ACC112 (cell line): ENCODE results near the gene C7orf33.

ENCODE experiments used
- H2AFZ ChIP-seq: fragments of 200-600 bp; sonication (generic); one replicate; pipeline ENCODE4 v1.6.0; 2017; ENCODE audit warnings: antibody characterized with exemption, low read length; ENCODE audit not compliant: unreplicated experiment
- H3K27ac ChIP-seq: fragments of 200-600 bp; sonication (generic); 2 replicates; pipeline ENCODE4 v1.5.1; 2014; ENCODE audit warnings: low read depth, mild to moderate bottlenecking, antibody characterized with exemption, low read length, moderate library complexity
- H3K27me3 ChIP-seq: fragments of 200-600 bp; sonication (generic); 2 replicates; pipeline ENCODE4 v1.6.1; 2014; ENCODE audit warnings: mild to moderate bottlenecking, antibody characterized with exemption, low read length, moderate library complexity, mixed read lengths; ENCODE audit not compliant: insufficient read depth
- H3K36me3 ChIP-seq: fragments of 200-600 bp; sonication (generic); 2 replicates; pipeline ENCODE4 v1.6.1; 2016; ENCODE audit warnings: mild to moderate bottlenecking, antibody characterized with exemption, low read length, moderate library complexity, mixed read lengths; ENCODE audit not compliant: insufficient read depth
- H3K4me1 ChIP-seq: fragments of 200-600 bp; sonication (generic); one replicate; pipeline ENCODE4 v1.6.1; 2016; ENCODE audit warnings: low read length, mixed read lengths; ENCODE audit not compliant: insufficient read depth, unreplicated experiment, control insufficient read depth
- H3K4me3 ChIP-seq: fragments of 200-600 bp; sonication (generic); 2 replicates; pipeline ENCODE4 v1.5.1; 2014; ENCODE audit warnings: mild to moderate bottlenecking, low read depth, low read length
- H3K79me2 ChIP-seq: fragments of 200-600 bp; sonication (generic); one replicate; pipeline ENCODE4 v1.6.0; 2016; ENCODE audit warnings: low read length; ENCODE audit not compliant: control insufficient read depth, unreplicated experiment, insufficient read depth

The C7orf33 gene

DNA sequence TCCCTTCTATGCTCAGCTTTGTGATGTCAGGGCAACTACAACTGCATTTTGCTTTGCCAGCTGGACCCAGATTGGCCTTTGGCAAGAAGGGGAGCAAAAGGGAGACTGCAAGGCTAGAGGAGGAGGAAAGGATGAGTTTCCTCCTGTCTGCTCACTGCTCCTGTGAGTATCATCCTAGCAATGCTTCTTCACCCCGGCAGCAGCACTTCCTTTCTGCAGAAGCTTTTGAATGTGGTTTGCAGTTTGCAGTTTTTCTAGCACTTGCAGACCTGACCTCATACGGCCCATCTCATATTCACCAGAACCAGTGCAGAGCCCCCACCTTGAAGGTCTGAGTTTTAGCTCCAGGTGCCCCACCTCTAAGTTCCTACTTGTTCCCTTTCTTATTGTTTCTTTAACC is 14.8 kb downstream of the C7orf33 start:
- Histone ChIP-seq H2AFZ (no peak overlapping the region), H3K27me3 (peaks cover 26% of the 10 kb centered on the region), H3K4me3 (no peak overlapping the region), H3K27ac (no peak overlapping the region), H3K36me3 (no peaks in the 10 kb centered on the region), H3K79me2 (no peaks in the 10 kb centered on the region), H3K4me1 (no peaks in the 10 kb centered on the region)

DNA sequence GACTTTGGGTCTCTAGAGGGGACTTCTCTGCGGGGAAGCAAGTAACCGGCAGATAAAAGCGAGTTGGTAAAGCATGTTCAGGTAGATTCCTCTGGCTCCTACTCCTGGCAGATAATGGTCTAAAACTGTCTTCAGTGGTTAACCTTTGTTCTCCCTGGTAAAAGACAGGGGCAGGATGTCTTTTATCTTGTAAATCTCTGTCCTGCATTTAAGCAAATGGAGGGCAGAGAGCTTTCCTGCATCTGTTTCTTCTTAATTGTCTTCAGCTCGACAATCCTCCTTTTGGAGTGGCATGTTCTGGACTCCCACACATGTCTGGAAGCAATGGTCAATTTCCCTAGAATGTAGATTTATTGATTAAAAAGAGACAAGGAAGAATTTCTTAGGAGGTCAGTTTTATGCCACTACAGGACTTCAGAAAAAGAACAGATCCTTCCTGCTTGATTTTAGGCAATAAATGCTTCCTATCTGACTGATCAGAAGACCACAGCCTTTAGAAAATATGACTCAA is 16.6 kb downstream of the C7orf33 start:
- H3K27ac ChIP-seq = no peak overlapping the region
- no peak overlapping the region for H3K4me3 ChIP-seq
- H2AFZ ChIP-seq = no peak overlapping the region

DNA sequence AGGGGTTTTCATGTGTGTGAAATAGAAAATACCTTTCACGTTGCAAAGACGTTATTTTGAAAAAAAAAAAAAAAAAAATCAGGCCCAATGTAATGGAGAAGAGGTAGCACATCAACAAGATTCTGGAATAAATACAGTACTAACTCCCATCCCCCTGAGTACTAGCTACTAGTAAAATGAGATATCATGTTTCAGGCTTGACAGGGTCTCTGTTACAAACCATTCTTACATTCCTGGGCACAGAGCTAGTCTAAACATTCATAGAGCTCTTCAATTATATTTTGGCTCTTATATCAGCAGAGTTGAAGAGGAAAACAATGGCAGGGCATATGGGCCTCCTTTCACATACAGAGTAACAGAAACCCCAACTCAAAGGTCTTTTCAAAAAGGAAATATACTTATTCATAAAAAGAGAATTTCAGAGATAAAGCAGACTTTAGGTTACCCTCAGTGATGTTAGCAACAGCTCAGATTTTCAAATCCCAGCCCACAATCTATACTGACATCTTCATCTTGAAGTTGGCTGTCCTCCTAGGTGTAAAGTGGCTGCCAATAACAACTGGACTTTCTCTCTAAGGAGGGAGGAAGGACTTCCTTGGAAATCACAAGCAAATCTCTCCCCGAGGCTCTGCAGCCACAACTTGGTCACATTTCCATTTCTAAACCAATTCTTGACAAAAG is 18.6 kb downstream of the C7orf33 start:
- Histone ChIP-seq H3K4me1 (no peaks in the 10 kb centered on the region), H3K79me2 (no peaks in the 10 kb centered on the region), H2AFZ (no peak overlapping the region), H3K27ac (no peak overlapping the region), H3K27me3 (peaks cover 47% of the 10 kb centered on the region), H3K36me3 (no peaks in the 10 kb centered on the region), H3K4me3 (no peak overlapping the region)

More for the DNA sequence above, 16.6 kb downstream of the C7orf33 start:
- H3K79me2 ChIP-seq = no peaks in the 10 kb centered on the region
- peaks cover 33% of the 10 kb centered on the region for H3K27me3 ChIP-seq
- H3K4me1 ChIP-seq = no peaks in the 10 kb centered on the region
- no peaks in the 10 kb centered on the region for H3K36me3 ChIP-seq

DNA sequence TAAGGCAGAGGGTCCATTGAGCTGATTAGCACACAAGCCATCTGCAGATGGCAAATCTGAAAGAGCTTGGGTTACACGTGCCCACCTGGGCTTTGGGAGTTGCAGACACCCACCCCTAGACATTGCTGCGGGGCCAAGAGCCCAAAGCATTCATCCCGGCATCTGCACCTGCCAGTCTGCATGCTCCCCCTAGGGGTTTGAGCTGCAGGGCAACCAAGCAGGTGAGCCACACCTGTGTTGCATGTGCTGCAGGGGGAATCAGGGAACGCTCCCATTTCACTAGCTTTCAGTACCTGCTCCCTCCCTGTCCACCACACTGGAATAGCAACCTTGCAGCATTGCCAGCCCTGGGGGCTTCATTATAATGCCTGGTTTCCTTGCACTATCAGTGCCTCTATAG is 21.1 kb downstream of the C7orf33 start:
- Histone ChIP-seq H3K4me1 (no peaks in the 10 kb centered on the region), H3K27me3 (peaks cover 56% of the 10 kb centered on the region), H2AFZ (no peak overlapping the region)

DNA sequence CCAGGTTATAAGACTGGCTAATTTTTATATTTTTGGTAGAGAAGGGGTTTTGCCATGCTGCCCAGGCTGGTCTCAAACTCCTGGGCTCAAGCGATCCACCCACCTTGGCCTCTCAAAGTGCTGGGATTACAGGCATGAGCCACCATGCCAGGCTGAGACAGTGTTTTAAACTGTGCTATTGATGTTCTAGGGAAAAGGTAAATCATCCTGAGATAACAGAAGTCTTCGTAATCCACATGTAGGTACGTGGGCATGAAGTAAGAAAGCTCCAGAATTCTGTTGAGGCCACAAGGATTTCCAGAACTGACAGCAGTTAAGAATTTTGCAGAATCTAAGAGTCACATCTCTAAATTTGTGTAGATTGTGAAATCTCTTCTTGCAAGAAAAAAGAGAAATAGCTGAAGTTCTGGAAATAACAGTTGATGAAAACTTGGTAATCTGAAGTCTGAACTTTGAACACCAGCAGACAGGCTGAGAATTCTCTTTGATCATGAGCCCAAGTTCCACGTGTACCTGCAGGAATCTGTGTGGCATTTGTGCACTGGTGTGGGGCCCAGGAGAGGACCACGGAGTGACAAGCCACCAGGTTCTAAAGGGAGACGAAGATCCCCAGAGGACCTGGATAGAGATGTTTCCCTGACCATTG is 24.6 kb downstream of the C7orf33 start:
- H3K36me3 ChIP-seq = no peaks in the 10 kb centered on the region
- H3K27ac ChIP-seq = no peak overlapping the region
- H3K79me2 ChIP-seq = no peaks in the 10 kb centered on the region
- H3K4me3 ChIP-seq = no peak overlapping the region
- H2AFZ ChIP-seq = no peak overlapping the region
- peaks cover 65% of the 10 kb centered on the region for H3K27me3 ChIP-seq
- H3K4me1 ChIP-seq = no peaks in the 10 kb centered on the region

More for the DNA sequence above, 21.1 kb downstream of the C7orf33 start:
- Histone ChIP-seq H3K79me2 (no peaks in the 10 kb centered on the region), H3K27ac (no peak overlapping the region), H3K36me3 (no peaks in the 10 kb centered on the region), H3K4me3 (no peak overlapping the region)

DNA sequence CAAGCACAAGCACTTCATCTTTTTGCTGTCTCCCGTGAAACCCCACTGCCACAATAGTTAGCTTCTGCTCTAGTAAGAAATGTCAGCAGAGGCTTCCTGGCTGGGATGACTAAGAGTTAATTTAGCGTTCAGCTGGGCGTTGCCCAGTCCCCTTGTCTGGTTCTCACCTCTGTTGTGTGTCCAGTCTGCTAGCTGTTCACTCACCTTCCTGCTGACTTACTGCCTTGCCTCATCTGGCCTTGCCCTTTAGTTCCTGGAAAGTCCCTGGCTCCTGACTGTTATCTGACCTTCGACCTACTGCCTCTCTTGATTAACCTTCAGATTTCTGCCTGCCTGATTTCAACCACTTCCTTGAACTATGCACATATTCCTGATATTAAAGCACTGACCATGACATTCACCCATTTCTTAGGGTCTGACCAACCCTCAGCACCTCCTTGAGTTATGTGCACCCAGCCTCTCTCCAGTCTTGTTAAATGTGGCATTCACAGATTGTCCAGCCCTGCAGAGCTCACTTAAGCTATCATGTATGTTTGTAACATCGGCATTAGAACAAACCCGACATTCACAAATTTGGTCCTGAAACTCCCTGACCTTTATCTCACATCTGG is 30.3 kb downstream of the C7orf33 start:
- Histone ChIP-seq H3K4me3 (no peak overlapping the region), H2AFZ (no peak overlapping the region), H3K27ac (no peak overlapping the region), H3K36me3 (no peaks in the 10 kb centered on the region), H3K4me1 (peaks cover 8% of the 10 kb centered on the region), H3K79me2 (no peaks in the 10 kb centered on the region), H3K27me3 (peaks cover 24% of the 10 kb centered on the region)

DNA sequence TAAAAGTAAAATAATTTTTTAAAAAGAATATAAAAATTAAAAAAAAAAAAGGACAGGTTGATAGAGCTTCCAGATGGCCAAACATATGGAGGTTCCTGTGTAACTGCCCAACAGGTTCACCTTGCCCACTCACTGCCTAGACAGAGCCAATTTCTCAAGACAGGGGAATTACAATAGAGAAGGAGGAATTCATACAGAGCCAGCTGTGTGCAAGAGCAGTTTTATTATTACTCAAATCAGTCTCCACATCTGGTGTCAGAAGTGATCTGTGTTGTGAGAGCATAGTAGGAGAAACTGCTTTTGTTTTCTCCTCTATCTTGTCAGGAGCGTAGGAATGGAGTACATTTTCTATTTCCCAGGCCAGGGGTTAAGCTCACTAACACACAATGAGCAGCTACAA is 31.0 kb downstream of the C7orf33 start:
- no peaks in the 10 kb centered on the region for H3K79me2 ChIP-seq

DNA sequence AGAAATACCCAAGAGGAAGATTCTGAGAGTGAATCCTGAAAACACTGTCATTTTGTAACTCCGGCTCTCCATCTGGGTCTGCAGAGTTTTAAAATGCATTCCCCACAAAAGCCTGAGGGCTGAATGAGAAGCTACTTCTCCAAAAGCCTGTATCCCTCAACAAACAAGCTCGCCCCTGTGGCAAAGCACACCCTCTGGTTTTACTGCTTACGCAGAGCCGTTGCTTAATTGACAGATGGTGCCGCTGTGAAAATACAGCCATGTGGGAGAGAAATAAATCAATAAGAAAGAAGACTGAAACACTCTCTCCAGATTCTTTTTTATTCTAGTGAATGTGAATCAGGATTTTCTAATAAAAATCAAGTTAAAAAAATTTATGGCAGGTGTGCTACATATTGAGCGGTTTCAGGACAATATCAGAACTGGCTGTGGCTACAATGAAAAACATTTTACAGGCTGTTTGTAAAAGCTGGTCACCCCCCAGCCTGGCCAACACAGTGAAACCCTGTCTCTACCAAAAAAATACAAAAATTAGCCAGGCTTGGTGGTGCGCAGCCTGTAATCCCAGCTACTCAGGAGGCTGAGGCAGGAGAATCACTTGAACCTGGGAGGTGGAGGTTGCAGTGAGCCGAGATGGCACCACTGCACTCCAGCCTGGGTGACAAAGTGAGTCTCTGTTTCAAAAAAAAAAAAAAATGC is 32.5 kb downstream of the C7orf33 start:
- Histone ChIP-seq H3K4me3 (no peak overlapping the region), H3K27me3 (peaks cover 8% of the 10 kb centered on the region; the same call in 1 of the 2 replicates), H3K27ac (no peak overlapping the region), H3K4me1 (peaks cover 8% of the 10 kb centered on the region), H3K36me3 (no peaks in the 10 kb centered on the region), H3K79me2 (no peaks in the 10 kb centered on the region), H2AFZ (no peak overlapping the region)

More for the DNA sequence above, 31.0 kb downstream of the C7orf33 start:
- H2AFZ ChIP-seq = no peak overlapping the region
- peaks cover 17% of the 10 kb centered on the region for H3K27me3 ChIP-seq
- no peak overlapping the region for H3K4me3 ChIP-seq
- no peak overlapping the region for H3K27ac ChIP-seq
- H3K36me3 ChIP-seq = no peaks in the 10 kb centered on the region
- peaks cover 8% of the 10 kb centered on the region for H3K4me1 ChIP-seq

DNA sequence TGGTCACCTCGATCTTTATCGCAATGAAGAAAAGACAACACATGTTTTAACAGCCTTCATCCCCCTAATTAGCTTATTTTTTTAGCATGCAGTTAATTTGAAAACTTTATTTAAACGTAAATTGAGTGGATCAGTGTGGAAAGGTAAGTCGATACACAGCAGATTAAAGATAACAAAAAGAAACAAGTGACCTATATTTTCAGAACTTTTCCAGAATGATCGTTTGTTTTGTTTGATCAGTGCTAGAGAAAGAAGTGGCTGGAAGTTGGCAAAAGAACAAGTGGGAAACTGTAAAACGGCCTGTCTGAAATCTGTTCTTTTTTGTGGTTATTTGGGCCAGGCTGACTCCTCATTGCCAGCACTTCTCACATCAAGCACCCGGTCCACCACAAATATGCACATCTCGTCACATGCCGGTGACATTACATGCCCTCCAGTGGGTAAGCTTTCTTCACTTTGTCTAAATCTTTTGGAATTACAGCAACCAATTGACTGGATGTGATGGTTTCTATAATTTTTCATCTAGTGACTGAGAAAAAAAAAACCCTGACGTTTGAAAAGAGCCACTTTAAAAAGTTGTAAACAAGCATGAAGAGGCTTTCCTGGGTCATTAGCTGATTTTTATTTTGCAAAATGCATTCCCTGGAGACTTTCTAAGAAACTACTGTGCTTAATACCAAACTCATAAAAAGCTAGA is 33.2 kb downstream of the C7orf33 start:
- peak overlapping the region; percentile 32 for H2AFZ ChIP-seq
- H3K27me3 ChIP-seq = peaks cover 3% of the 10 kb centered on the region; the same call in 1 of the 2 replicates
- no peak overlapping the region for H3K4me3 ChIP-seq
- no peak overlapping the region for H3K27ac ChIP-seq
- H3K79me2 ChIP-seq = no peaks in the 10 kb centered on the region
- peaks cover 8% of the 10 kb centered on the region for H3K4me1 ChIP-seq
- no peaks in the 10 kb centered on the region for H3K36me3 ChIP-seq

DNA sequence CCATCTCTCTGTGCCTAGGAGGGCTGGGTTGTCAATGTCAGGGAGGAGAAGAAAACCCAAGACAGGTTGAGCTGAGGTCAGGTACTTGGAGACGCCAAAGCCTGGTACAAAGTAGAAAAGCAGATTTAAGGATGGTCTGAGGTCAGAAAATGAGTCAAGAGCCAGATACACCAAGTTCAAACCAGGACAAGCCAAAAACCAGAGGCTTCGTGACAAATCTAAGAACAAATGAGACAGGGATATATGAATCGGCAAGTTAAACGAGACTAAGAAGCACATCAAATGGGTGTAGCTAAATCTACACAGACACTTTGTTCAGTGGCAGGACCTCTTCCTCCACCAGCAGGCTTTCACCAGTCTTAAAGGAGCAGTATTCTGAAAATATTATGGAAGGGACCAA is 34.2 kb downstream of the C7orf33 start:
- Histone ChIP-seq H3K79me2 (no peaks in the 10 kb centered on the region), H3K4me1 (peaks cover 8% of the 10 kb centered on the region), H3K27ac (no peak overlapping the region), H3K4me3 (no peak overlapping the region), H2AFZ (no peak overlapping the region), H3K27me3 (peaks cover 4% of the 10 kb centered on the region; the same call in 1 of the 2 replicates), H3K36me3 (no peaks in the 10 kb centered on the region)
